ENCODE measurements around the gene RFTN1.

- TF ChIP-seq POLR2A (IDR thresholded peaks at IDR 0.05) (no peak), CTCF (IDR thresholded peaks at IDR 0.05) (no peak)
Measured at GRCh38 chr3:16449369-16449768, 64.1 kb downstream of the RFTN1 start.

Data from lower leg skin (tissue), 3 donors.